HG02623 (cell line): Measurements from ENCODE around the gene NHP2.

ENCODE experiments used
- ATAC-seq: cut with Tn5 transposase; IDR thresholded peaks from one replicate; pipeline ENCODE4 v1.9.1; 2021; ENCODE audit warnings: moderate library complexity; ENCODE audit not compliant: unreplicated experiment

NHP2 gene

DNA sequence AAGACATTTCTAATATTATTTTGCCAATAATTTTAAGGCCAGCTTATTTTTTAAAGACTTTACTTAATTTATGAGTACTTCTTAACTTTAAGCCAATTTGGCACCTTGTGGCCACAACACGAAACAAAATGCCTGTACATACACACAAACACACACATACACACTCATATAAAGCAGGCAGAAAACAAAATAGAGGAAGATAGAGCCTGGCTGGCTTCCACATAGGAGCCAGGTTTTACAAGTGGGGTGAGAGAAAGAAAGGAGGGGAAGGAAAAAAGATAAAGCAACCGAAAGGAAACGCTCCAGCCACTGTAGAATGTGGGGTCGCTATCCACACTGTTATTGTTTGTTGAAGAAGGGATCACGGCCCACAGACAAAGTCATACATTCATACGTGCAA, 23.1 kb upstream of the NHP2 start:
- ATAC-seq = no peak

DNA sequence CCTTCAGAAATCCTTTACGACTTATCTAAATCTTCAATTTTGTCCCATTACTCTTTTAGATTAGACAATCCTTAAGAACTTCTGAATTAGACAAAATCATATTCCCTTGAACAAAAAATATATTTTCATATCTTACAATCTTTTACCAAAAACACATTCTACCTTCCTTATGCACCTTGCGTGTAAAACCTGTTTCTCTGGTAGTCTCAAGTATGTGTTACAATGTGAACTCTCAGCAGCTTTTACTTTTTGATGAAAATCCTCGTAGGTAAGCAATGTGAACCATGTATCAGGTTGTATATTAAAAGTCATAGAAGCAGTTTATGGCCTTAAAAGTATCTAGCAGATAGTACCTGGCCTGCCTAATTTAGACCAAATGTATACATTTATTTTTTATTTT, 20.8 kb upstream of the NHP2 start:
- ATAC-seq = no peak

DNA sequence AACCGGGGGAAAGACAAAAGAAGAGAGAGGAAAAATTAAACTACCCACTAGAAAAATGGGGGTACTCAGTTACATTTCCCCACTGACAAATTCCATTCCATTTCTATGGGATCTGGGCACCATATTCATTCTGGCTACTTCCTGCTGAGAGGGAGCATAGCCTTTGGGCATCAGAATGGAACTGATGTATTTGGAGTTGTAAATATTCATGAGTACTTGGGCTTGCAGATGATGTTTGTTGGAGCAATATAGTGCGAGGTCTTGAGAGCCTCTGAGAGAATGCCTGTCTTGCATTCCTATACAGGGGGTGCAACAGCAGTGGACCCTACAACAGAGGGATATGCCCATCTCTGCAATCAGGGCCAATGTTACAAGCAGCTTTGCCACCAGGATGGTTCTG, 16.8 kb upstream of the NHP2 start:
- no peak for ATAC-seq

DNA sequence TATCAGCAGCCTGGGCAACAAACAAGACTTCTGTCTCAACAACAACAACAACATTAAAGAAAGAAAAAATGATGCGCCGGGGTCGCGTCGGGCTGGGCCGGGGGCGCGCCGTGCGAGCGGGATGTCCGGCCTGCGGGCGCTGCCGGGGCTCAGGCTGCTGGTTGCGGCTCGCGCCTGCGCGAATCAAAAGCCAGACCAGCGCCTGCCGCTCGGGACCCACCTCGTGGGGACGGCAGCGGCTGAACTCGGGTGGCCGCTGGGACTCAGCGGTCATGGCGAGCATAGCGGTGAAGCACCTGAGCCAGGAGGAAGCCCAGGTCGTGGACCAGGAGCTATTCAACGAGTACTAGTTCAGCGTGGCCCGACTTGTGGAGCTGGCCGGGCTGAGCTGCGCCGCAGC, 11.9 kb upstream of the NHP2 start:
- ATAC-seq = no peak

DNA sequence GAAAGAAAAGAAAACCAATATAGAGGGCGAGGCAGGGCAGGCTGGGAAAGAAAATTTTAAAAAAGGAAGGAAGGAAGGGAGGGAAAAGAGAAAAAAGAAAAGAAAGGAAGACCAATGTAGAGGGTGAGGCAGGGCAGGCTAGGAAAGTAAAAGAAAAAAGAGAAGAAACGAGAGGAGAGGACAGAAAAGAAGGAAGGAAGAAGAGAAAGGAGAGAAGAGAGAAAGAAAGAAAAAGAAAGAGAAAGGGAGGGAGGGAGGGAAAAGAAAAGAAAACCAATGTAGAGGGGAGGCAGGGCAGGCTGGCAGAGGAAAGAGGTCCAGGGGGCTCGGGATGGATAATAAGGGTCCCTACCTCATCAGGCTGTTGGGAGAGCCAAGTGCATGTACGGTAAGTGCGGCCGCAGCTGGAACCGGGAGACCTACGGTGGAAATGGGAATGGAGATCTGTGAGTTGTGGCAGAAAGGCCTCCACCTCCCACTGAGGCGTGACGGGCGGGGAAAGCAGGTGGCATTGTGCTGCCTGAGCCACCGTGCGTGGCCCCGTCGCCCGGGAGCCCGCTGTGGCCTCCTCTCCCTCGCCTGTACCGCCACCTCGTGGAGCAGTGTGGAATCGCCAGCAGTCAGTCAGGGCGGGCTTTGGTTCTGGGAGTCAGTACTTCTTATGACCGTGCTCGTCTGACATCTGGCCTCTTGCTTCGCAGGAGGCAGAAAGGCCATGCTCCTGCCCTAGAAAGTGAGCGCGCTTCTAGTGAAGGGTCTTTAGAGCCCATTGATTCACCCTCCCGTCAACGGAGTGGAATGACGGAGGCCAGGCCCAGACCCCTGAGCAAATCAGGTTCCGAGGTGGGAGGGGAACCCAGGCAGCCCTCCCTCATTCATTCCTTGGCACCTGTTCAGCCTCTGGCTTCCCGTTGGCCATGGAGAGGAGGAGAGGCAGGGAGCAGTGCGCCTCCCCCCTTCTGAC, 10.4 kb upstream of the NHP2 start:
- peak; percentile 85 for ATAC-seq

DNA sequence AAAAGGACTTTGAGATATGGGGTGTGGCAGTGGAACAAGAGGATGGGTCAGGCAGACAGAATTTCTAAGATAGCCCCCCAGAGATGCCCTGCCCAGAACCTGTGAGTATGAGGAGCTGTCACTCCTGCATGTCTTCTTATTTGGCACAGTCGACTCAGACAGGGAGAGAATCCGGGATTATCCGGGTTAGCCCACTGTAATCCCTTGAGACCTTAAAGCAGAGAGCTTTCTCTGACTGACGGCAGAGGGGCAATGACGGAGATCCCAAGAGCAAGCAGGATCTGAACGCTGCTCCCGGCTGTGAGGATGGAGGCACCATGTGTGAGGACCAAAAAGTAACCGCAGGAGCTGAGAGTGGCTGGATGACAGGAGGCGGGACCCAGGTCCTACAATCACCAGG, 8.8 kb upstream of the NHP2 start:
- no peak for ATAC-seq

DNA sequence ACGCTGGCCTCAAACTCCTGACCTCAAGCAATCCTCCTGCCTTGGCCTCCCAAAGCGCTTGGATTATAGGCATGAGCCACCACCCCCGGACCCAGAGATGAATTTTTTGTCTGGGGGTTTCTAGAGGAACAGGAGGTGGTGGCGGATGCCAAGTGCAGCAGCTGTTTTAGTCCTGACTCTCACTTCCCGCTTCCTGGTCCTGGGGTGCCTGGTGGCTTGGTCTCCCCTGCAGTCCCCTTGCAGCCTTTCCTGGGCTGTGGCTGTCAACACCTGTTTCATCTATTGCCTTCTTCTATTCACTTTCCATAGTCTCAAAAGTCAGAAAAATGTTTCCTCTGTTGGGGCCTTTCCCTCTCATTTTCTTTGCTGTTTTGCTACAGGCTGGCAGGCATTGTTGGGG, 6.5 kb upstream of the NHP2 start:
- no peak for ATAC-seq

DNA sequence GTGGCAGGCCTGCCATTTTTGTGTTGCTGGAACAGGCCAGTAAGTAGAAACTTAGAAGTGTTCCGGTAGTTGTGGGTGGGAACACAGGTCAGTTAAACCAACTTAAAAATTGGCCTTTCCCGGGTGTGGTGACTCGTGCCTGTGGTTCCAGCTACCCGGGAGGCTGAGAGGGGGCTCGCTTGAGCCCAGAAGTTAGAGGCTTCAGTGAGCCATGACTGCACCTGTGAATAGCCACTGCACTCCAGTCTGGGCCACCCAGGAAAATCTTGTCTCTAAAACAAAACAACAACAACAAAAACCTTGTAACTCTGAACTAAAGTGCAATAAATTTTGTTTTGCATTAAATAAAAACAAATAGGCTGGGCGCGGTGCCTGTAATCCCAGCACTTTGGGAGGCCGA, 1.4 kb upstream of the NHP2 start:
- no peak for ATAC-seq

DNA sequence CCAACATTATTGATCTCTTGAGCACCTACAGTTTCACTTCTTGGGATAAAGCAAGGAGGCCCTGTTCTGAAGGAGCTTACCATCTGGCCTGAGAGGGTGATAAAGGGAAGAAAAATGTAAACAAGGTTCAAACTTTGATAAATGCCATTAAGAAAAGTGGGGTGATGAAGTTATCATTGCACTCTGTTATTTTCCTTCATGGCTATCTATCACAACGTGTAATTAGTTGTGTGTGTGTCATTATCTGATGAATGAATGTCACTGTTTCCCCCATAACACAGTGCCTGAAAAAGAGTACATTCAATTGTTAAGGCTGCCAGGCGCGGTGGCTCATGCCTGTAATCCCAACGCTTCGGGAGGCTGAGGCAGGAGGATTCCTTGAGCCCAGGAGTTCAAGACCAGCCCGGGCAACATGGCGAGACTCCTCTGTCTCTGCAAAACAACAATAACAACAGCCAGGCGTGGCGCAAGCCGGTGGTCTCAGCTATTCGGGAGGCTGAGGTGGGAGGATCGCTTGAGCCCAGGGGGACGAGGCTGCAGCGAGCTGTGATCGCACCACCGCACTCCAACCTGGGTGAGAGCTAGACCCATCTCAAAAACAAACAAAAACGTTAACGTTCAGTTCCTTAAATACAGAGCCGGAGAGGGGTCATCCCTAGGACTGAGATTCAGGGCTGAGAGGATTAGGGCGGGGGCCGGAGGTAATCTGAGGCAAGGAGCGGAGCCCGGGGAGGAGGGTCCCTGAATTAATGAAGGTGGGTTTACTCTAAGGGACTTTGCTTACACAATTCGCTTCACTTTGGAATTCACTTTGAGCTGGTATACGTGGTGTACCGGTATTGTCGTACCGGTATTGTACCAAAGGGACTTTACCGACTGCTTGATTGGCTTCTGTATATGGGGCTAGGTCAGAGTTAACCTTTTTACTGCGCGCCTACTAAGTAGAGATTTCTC, 917 bp downstream of the NHP2 start:
- ATAC-seq = no peak

DNA sequence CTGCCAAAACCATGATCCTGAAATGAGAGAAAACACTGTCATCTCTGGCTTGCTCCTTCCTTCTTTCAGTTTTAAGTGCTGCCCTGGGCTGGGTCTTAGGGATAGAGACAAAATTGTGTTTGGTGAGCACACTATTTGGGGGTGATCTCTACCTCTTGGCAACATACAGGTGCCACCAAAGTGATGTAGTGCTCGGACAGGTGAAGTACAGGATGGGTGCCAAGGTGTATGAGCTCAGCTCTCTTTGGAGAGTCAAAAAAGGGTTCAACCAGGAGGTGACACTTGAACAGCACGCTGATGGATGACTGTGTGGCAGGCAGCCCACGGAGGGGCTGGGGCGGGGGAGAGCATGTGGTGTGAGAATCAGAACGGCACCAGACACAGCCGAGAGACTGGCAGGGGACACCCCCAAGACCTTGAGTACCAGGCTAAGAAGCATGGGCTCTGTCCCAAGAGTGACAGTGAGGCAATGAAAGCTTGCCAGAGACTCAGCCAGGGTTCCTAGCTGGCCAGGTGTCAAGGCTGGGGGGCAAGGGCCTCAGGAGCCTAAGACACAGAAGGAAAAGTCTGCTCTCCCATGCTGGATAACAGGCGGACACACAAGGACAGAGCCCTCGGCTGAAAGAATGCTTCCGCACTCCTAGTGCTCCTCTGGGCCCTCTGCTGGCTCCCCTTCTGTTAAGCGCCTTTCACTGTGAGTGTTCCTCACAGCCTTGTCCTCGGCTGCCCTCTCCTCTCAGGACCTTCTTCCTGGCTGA, 2.5 kb downstream of the NHP2 start:
- no peak for ATAC-seq

DNA sequence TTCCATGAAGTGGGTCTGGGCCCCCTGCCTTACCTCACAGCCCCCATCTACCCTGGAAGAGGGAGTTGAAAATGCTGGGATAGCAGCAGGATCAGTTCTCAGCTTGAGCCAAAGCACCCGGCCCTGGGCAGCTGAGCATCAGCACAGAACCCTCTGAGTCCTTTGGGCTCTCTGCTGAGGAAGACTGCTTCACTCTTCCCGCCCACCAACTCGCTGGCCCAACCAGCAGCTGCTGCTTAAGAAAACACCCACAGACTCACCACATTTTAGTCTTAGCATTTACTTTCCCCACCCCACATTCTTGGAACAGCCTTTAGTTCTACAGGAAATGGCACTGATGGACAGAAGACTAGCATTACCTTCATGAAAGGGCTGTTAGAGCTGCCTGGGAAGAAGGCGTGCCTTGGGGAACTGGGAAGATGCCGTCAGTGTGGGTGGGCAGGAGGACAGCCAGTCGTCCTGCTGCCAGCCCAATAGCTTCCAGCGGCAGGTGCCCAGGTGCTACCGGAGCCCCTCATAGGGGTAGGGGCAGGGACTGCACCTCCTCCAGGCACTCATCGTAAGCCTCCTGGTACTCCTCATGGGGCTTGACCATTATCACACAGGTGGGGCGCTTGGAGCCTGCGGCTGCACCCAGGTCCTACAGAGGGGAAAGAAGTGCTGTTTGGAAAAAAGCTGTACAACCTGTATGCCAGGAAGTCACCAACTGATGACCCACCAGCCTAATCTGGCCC, 4.3 kb downstream of the NHP2 start:
- ATAC-seq = no peak

DNA sequence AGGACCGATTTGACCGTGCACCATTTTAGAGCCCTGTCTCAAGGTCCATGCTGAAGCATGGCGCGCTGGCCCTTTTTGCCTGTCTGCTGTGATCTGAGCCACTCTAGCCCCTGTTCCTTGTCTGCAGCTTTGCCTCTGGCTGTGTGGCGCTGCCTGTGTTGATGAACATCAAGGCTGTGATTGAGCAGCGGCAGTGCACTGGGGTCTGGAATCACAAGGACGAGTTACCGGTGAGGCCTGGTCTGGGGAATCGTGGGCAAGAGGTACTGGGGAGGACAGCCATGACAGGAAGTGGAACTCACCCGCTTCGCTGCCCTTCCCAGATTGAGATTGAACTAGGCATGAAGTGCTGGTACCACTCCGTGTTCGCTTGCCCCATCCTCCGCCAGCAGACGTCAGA, 6.3 kb downstream of the NHP2 start:
- no peak for ATAC-seq

DNA sequence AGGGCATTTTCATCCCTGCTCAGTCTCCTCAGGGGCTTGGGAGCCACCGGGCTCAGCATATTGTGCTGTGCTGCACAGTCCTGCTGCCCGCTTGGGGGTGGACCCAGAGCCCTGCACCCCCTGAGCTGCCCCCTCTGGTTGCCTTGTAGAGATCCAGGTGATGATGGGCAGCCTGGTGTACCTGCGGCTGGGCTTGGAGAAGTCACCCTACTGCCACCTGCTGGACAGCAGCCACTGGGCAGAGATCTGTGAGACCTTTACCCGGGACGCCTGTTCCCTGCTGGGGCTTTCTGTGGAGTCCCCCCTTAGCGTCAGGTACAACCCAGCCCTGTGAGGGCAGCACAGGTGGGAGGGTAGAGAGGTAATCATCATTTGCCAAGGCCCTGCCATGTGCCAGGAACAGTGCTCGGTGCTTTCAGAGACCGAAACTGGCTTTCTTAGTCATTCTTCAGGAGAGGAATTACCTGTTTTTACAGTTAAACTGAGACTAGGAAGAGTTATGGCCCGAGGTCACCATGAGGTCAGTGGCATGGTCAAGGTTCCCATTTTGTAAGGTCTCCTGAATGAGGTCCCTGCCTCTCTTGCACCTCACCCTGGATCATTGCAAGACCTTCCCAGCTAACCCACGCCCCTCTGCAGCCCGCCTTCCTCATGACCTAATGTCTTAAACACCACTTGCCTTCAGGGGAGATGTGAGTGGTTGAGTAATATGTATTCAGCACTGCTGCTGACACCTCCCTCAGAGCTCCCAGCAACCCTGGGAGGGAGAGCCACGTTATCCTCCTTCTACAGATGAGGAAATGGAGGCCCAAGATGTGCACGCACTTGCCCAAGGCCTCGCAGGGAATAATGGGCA, 7.5 kb downstream of the NHP2 start:
- peak; percentile 67 for ATAC-seq

DNA sequence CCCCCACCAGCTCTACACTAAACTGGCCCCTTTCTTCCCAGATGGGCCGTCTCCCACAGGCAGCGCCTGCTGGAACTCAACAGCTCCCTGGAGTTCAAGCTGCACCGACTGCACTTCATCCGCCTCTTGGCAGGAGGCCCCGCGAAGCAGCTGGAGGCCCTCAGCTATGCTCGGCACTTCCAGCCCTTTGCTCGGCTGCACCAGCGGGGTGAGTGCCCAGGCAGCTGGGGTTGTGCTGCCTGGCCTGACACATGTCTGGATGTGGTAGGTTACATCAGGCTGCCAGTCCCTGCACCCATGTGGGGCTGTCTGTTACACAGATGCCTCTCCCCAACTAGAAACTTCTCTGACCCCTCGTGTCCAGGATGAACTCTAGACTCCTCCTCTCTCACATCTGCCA, 9.8 kb downstream of the NHP2 start:
- no peak for ATAC-seq

DNA sequence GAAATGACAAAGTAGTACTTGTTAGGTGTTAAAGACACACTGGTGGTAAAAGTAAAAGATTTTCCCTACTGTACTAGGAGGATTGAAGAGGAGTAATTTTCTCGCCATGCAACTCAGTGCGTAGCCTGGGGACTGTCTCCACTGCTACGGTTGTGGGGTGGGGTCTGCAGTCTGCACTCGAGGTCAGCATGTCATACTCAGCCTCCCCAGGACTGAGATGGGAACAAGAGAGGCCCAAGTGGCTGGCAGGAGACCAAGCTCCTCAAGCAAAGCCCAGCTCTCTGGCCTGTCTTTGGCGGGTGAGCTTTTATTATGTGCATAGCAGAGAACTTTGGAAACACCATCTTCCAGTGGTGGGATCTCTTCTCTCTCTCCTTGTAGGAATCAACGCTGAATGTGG, 10.4 kb downstream of the NHP2 start:
- no peak for ATAC-seq

DNA sequence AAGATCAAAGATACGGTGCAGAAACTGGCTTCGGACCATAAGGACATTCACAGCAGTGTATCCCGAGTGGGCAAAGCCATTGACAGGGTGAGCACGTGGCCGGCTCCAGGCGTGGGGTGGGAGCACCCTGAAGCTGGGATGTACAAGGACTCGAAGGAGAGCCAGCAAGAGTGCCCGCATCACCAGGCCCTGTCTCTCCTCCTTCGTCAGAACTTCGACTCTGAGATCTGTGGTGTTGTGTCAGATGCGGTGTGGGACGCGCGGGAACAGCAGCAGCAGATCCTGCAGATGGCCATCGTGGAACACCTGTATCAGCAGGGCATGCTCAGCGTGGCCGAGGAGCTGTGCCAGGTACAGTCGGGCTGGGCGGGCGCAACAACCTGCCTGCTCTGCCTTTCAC, 11.0 kb downstream of the NHP2 start:
- no peak for ATAC-seq

DNA sequence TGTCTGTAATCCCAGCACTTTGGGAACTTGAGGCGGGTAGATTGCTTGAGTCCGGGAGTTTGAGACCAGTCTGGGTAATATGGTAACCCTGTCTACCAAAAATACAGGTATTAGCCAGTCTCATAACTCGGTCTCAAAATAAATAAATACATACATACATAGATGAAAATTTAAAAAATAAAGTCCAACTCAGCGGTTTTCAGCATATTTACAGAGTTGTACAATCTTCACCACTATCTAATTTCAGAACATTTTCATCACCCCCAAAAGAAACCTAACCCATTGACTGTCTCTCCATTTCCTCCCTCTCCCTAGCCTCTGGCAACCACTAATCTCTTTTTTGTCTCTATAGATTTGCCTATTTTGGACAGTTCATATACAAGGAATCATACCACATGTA, 12.1 kb downstream of the NHP2 start:
- ATAC-seq = no peak

DNA sequence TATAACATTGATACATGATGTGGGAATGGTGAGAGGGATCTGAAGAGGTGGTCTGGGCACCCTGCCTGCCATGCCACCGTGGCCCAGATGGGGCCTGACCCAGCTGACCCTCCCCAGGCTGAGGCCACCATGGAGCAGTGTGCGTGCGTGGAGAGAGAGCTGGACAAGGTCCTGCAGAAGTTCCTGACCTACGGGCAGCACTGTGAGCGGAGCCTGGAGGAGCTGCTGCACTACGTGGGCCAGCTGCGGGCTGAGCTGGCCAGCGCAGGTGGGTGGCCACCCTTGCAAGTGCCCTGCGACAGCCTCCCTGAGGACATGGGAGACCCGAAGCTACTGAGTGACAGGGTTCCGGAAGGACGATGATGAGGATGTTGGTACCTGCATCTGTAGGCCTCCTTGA, 15.7 kb downstream of the NHP2 start:
- no peak for ATAC-seq

DNA sequence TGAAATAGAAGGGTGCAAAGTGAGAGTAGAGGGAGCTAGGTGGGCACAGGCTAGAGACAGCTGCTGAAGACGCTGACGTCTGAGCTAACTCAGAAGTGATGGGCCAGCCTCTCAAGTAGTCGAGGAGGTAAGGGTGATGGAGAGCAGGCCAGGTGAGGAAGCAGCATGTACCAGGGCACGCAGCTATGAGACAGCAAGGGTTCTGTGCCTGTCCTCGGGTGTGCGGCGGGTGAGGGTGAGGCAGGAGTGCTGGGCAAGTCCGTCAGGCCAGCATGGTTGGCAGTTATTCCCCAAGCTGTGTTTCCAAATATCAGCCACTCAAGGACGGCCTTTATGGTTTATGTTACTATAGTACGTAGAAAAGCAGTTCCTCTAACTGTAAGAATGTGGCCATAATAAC, 16.7 kb downstream of the NHP2 start:
- no peak for ATAC-seq
